ENCODE measurements around the gene OBSCN.

DNA sequence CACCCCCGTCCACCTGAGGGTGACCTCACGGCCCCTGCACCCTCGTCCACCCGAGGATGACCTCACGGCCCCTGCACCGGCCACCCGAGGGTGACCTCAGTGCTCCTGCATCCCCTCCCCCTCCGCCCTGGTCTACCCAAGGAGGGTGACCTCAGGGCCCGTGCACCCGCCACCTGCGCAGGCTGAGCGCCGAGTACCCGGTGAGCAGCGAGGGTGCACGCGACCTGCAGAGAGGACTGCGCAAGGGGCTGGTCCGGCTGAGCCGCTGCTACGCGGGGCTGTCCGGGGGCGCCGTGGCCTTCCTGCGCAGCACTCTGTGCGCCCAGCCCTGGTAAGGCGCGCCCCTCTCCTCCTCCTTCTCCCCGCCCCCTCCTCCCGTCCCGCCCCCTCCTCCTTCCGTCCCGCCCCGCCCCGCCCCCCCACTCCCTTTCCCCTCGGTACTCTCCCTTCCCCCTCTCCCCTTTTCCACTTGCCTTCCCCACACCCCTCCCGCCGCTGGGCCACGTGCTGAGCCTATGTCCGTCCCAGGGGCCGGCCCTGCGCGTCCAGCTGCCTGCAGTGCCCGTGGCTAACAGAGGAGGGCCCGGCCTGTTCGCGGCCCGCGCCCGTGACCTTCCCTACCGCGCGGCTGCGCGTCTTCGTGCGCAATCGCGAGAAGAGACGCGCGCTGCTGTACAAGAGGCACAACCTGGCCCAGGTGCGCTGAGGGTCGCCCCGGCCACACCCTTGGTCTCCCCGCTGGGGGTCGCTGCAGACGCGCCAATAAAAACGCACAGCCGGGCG, 170.4 kb downstream of the OBSCN start:
- TF ChIP-seq, protein P1, sequence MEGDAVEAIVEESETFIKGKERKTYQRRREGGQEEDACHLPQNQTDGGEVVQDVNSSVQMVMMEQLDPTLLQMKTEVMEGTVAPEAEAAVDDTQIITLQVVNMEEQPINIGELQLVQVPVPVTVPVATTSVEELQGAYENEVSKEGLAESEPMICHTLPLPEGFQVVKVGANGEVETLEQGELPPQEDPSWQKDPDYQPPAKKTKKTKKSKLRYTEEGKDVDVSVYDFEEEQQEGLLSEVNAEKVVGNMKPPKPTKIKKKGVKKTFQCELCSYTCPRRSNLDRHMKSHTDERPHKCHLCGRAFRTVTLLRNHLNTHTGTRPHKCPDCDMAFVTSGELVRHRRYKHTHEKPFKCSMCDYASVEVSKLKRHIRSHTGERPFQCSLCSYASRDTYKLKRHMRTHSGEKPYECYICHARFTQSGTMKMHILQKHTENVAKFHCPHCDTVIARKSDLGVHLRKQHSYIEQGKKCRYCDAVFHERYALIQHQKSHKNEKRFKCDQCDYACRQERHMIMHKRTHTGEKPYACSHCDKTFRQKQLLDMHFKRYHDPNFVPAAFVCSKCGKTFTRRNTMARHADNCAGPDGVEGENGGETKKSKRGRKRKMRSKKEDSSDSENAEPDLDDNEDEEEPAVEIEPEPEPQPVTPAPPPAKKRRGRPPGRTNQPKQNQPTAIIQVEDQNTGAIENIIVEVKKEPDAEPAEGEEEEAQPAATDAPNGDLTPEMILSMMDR (conservative IDR thresholded peaks at IDR 0.05; ENCODE audit: low read depth, low read length): peak; percentile 76
- TF ChIP-seq EZH2 (IDR thresholded peaks at IDR 0.05; ENCODE audit: low read length, unreplicated experiment): no peak

Measured in PC-3 (cell line).